ENCODE measurements around the gene PTPRN2.

PTPRN2 gene

DNA sequence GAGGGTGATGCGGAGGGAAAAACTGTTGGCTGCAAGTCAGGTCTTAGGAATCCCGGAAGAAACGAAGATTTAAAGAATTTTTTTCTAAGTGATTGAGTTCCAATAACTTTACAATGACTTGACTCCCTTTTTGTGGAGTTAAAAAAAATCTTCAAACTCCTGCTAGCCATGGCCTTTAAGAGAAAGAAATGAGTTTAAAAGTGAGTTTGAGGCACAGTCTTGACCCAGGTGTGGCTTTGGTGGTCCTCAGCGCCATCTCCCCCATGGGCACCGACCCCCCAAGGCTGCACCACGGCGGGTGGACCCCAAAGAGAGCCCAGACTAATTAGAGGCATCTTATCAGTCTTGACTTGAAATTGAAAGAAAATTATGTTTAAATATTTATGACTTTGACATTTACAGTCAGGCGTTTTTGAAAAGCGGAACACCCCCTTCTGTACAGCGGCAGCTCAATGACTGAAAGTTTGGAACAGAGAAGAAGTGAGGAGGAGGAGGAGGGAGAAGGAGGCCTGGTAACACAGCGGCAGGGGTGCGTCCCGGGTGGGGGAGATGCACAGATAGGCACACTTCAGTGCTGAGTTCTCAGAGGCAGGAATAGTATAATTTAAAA is 901.2 kb downstream of the PTPRN2 start:
- FAIRE-seq (no peak), DNase-seq (ENCODE audit: insufficient read length, low spot score) (no peak)

DNA sequence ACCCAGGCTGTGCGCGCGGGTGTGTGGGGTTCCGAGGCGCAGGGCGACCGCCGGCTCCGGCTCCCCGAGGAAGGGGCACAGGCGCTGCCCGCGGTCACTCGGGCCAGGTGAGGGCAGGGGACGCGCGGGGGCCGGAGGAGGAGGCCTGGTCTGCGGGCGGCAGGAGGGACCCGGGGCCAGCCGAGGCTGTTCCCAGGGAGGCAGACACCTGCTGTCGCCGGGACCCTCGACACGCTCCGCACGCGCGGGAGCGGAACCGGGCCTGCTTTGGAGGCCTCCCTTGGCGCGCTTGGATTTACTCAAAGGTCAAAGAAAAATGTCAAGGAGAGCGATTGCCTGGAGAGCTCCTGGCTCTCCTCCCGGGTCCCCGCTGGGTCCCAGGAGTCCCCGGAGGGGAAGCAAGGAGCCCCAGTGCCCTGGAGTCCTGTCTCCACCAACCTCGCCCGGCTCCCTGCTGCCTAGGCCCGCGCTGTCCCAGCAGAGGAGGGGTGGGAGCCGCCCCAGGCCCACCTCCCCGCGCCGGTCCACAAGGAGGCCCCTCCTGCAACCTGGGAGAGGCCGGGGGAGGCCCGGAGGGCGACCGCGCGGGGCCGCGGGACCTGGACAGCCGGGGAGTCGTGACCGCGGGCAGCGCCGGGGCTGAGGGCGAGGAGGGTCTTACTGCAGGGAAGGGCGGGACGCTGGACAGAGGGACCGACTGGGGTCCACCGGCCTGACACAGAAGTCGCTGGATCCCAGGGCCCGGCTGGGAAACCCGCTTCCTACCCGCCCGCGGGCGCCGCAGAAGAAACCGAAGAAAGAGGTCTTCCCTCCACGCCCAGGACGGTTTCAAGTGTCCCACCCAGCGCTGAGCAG is 902.0 kb downstream of the PTPRN2 start:
- FAIRE-seq, result no peak

DNA sequence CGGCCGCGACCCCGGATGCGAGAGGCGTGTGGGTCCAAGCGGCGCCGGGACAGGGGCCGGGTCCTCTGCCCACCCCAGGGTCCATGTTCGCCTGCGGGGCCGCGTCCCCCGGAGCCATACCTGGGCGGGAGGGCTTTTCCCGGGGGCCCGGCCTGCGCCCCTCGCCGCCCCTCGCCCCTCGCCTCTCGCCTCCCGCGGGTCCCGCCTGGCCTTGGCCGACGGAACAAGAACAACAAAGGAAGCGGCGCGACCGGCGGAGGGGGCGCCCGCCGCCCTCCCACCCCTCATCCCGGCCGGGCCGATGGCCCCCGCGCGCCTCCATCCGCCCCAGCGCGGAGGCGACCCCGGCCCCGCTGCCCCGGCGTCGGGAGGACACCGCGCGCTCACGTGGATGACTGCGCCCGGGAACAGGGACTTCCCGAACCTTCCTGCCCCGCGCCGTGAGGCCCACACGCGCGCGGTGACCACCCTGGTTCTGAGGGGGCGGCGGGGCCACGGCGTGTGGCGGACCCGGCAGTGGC is 902.7 kb downstream of the PTPRN2 start:
- no peak for FAIRE-seq

More for the DNA sequence above, 902.0 kb downstream of the PTPRN2 start:
- DNase-seq (ENCODE audit: insufficient read length, low spot score), result no peak

DNA sequence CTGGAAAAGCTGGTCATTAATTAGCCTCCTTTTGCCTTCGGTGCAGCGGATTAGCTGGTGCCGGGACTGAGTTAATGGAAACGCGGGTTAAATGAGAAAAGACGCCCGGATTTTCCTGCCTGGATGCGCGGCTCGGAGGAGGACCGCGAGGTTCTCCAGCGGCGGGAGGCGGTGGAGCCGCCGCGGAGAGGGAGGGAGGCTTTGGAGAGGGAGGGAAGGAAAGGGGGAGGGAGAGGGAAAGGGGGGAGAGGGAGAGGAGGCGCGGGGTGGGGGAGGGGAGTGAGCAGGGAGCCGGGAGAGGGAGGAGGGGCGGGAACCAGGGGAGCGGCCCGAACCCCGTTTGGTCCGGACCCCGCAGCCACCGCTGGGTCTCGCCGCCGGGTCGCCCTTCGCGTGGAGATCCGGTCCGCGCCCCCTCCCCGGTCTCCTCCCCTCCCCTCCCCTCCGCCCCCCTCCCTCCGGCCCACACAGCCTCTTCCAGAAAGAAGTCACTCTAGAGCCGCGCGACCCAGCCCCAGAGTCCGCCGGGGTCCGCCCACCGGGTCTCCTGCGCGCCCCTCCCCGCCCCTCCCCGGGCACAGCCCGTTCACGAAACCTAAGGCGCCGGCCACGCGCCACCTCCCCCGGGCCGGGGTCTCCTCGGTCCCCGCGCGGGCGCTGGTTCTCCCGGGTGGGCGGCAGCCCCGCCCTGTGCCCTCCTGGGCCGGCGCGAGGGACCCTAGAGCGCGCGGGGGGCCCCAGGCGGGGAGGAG is 903.3 kb downstream of the PTPRN2 start:
- DNase-seq (ENCODE audit: insufficient read length, low spot score) (no peak), FAIRE-seq (no peak)

More for the DNA sequence above, 902.7 kb downstream of the PTPRN2 start:
- DNase-seq (ENCODE audit: insufficient read length, low spot score), result no peak

DNA sequence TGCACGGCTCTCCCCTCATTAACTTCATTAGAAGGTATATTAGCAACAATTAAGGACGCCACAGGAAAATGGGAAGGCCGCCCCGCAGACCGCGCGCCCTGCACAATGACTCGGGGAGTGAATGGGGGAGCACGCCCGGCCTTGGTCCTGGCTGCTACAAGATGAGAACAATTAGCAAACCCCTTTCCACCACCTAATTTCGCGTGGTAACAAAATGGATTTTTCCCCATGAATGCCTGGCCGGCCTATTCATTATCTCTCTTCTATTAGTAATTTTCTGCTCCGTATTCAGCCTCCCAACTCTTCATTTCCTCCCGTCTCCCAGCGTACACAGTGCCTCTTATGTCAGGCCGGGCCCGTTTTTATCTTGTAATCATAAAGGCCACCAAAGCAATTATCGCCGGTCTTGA is 903.9 kb downstream of the PTPRN2 start:
- DNase-seq (ENCODE audit: insufficient read length, low spot score), result no peak
- no peak for FAIRE-seq

DNA sequence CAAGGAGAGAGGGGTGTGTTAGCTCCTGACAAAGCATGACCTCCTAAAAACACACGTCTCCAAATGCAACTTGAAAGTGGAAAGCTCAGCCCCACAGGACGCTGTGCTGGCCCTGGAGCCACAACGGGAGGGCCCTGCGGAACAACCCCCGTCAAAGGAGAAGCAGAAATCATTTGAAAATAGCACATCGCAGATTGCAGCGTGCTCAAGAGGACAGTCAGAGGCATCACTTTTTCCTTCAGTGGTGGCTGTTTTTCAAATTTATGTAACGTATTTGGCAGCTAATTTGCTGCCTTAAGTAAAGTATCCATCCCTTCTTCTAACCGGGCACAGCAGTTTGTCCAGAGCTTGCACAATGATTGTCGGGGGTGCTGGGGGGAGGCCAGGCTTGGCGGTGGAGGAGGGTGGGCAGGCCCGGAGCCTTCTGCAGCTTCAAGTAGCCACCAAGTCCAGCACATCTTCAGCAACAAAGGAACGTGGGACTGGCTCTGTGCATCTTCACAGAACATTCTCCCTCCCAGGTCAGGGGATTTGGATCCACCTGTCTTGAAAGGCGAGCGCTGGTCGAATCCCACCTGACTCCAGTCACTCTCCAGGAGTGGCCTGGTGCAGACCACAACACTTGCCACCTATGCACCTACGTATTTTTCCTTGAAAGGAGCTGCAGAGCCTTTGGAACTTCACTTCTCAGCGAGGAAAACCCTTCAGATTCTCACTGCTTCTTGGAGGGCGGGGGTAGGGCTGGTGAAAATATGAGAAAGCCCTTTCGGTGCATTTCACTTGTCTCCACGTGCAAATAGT is 904.5 kb downstream of the PTPRN2 start:
- no peak for FAIRE-seq
- no peak for DNase-seq (ENCODE audit: insufficient read length, low spot score)

DNA sequence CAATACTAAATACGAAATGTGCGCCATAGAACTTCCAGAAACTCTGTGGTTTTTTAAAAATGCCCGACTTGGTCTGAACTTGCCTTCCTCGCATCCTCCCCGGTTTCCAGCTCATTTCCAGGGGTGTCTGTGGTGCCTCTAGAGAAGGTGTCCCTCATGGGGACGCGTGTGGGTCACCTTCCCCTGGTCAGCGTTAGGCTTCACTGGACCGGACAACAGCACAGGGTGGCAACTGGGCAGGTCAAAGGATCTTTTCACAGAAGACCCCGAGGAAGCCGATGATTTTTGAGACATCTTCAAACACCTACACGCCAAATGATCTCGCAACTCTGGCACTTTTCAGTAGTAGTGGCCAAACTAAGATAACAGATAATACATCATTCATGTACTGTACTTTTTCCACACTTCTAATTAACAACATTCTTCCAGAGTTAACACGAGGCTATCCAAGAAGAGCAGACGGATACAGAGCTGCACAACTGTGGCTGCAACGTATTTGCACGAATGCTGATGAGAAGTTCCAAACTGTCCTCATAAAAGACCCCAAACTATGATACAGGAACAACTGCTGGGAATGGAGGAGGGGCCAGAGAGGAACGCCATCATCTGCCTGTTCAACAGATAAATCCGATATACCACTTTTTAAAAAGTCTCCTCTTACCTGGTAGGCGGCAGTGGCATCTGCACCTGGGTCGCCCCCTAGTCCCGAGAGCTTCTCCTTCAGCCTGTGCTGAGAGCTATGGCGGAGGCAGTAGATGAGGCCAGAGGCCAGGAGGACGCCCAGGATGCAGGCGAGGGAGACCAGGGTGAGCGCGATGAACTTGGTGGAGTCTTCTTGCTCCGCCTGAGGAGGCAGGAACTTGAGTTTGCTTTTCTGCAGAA is 905.3 kb downstream of the PTPRN2 start:
- no peak for DNase-seq (ENCODE audit: insufficient read length, low spot score)
- FAIRE-seq, result no peak

DNA sequence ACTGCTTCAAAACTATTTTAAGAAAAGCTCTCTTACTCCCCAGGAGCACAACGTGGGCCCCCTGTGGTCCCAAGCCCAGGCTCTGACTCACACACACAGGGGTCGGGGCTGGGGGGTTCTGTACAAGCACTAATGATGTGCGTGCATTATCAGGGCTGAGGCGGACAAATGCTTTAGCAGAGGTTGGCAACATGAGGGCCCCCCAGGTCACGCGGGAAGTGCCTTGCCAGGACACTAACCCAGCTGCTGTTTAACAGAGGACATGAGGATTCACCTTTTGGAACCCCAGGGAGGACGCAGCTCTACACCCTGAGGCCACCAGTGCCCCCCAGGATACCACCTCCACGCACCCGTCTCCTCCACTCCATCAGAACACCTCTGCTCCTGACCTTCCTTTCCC is 908.0 kb downstream of the PTPRN2 start:
- no peak for DNase-seq (ENCODE audit: insufficient read length, low spot score)
- no peak for FAIRE-seq

DNA sequence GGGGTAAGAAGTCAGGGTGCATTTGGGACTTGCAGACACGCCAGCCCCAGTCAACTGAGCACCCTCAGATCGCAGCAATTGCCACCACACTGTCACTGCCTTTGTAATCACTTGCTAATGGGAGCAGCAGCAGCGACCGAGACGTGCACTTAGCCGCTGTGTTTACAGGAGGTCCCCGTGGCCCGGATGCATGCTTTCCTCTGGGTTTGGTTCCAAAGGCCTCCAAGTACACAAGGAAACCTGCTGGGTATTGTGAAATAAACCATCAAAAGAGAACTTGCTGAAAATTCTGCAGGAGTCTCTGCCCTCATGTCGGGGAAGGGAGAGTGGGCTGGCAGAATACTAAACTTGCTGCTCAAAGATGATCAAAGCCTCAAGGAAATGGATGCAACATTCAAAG is 909.1 kb downstream of the PTPRN2 start:
- no peak for DNase-seq (ENCODE audit: insufficient read length, low spot score)
- FAIRE-seq, result no peak

DNA sequence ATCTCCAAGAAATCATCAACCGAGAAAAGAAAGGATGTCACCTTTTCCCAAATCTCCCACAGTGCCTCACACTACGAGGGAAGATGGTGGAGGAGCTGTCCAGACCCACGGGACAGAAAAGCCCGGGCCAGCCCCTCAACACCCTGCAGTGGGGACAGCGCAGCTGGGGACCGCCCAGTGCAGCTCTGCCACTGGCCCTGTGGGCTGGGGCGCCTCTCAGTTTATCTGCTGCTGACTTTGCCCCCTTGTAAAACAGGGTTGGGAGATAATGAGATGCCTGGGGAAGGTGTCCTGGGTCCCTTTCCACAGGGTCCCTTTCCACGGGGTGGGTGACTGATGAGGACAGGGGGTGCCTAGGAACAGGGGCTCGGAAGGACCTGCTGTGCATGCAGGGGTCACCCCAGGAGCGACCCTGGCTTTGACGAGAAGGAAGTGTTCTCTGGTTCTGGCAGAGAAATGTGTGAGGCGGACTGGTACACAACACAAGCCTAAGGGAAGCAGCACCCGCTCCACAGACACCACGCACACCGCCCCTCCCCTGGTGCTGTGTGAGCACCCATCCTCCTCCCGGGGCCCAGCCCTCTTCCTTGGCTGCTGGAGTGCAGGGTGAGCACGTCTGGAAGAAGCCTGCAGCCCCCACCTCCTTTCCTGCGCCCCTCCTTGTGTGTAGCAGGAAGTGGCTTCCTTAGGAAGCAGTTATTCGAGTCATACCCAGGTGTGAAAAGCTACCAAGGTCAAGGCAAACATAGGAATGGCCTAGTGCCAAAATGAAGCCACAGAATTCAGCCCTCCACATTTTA is 911.0 kb downstream of the PTPRN2 start:
- FAIRE-seq (no peak), DNase-seq (ENCODE audit: insufficient read length, low spot score) (no peak)

DNA sequence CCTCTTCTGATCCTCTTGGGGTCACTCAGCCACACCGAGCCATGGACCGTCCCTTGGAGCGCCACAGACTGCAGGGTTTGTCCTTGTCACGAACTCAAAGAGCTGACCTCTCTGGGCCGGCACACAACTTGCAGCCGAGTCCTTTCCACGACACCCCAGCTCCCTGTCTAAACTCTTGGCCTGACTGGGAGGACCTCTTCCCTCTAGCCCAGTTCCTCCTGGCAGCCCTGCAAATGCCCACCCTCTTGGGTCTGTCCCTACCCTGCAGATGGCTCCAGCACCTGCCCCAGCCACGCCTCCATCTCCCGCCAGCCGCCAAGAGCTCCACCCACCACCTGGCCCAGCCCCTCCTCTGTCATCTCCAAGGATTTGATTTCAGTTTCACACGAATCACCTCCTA is 911.6 kb downstream of the PTPRN2 start:
- no peak for FAIRE-seq

DNA sequence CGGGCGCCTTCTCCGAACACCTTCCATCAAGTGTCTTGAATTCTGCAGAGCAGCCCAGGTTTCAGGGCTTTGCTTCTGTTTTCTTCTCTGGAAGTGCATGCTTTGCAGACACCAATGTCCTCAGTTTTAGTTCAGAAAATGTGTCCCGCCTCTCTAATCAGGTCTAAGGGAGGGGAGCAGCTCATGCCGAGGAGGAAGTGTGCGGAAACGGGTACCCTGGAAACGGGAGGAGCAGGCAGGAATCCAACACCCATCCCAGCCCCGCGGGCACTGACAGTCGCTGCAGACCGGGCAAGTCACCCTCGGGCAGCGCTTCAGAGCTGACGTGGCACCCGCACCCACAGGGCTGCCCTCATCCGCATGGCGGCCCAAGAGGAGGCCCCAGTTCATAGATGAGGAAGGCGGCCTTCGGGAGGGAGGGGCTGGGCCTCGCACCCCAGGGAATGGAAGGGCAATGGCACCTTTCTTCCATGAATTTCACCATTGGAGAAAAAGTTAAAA is 912.1 kb downstream of the PTPRN2 start:
- no peak for FAIRE-seq
- DNase-seq (ENCODE audit: insufficient read length, low spot score), result no peak

More for the DNA sequence above, 911.6 kb downstream of the PTPRN2 start:
- DNase-seq (ENCODE audit: insufficient read length, low spot score), result no peak

DNA sequence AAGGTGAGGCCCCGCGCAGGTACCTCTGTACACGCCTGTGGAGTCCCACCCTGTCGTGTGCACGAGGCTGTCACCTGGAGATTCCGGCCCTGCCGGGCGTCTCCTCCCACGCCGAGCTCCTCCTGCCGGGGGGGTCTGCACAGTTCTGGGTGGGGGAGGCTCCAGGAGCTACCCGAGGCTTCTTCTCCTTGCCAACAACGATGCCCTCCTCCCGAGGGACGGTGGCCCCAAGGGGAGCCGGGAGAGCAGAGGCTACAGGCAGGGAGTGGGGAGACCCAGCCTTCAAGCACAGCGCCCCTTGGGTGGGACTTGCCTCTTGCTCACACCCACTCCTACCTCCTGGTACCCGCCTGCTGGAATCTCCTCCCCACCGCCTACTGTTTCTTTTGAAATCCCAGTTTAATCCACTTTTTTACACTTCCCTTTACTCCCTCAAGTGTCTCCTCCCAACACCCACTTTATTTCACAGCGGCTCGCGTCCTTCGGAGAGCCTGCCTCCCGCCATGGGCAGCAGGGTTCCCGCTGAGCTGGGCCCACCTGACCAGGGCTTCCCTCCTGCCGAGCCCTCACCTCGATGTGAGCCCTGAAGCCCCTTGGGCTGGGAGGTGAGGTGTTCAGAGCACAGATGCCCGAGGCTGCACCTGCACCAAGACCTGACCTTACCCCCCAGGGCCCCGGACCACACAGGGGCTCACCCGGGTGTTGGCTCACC is 912.8 kb downstream of the PTPRN2 start:
- DNase-seq (ENCODE audit: insufficient read length, low spot score), result no peak
- FAIRE-seq, result no peak

DNA sequence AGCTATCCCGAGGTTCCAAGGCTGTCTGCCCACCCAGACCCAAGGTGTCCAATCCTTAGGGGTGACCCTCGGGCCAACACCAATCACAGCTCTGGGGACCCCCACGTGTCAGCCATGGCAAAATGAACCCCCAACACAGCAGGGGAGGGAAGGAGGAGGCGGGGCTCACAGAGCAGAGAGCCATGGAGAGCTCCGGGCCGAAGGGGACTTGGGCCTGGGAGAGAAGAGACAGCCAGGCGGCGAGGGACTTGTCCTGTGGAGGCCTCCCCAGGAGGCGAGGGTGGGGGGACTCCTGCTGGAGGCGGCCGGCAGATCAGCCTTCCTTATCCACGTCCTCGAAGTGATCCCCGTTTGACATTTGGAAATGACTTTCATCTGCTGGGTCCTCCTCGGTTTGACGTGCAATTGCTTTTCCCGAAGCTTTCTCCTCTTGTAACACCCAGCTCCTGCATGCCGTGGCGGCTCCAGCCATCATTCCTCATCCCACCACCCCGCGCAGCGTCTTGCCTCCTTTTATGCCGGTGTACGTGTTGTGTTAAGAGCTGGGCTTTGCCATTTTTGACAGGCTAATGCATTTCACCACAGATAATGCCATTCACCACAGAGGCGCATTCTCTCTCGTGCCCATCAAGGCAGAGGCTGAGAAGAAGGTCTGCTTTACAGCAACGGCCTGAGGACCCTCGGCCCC is 913.5 kb downstream of the PTPRN2 start:
- FAIRE-seq, result no peak
- DNase-seq (ENCODE audit: insufficient read length, low spot score), result no peak

DNA sequence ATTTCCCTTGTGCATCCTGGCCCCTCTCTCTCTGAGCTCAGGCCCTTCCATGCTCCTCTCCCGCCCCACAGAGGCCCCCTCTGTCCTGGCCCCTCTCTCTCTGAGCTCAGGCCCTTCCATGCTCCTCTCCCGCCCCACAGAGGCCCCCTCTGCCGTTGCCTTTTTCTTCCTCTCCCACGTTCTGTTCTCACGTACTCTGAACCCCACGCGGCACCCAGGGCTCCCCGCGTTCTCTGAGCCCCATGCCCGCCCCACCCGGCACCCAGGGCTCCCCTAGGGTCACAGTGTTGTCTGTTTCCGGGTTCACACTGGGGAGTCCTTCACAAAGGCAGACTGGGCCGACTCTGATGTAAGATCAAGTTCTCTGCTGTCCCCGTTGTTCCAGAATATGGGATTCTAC is 914.0 kb downstream of the PTPRN2 start:
- no peak for FAIRE-seq
- no peak for DNase-seq (ENCODE audit: insufficient read length, low spot score)

DNA sequence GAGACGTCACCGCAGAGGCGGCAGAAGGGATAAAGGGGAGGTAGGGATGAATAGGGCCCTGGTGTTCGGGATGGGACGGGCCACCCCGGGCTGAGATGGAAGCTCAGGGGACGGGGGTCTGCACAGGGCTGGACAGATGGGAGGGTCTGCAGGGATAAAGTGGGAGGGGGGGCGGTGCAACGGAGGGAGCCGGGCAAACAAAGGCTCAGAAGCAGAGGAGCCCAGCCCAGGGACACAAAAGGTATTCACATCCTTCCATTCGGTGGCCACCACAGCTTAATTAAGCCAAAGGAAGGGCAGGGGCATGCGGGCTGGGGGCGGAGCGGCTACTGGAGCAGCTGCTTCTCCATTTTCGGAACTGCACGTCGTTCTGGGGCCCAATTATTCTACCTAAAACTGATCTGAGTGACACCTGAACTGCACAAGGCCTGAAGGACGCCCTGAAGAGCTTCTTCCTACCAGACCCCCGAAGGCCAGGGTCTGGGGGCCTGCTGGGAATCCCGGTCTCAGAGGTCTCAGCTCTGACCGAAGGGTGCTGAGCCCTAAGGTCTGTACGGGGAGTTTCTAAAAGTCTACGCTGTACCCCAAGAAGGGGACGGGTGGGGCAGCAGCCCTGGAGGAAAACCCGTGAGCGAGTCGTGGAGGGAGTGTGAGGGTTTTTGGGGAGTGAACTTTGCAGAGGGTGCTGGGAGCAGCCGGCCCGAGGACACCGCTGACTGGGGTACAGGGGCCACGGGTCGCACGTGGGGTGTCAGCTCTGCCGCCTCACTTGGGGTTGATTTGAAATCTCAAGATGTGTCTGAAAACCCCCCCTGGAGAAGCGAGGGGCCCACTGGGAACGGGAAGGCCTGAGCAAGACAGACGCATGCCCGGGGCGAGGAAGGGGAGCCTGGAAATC is 916.0 kb downstream of the PTPRN2 start:
- no peak for DNase-seq (ENCODE audit: insufficient read length, low spot score)
- FAIRE-seq, result no peak
